GM12865 (cell line): Measurements from ENCODE around the gene SERINC3.

ENCODE experiments used
- DNase-seq: peaks from one replicate; pipeline ENCODE4 v3.0.0; 2010; ENCODE audit warnings: low read depth
- H3K4me3 ChIP-seq: 2 replicates; pipeline ENCODE4 v1.5.1; 2011; ENCODE audit warnings: mild to moderate bottlenecking, low read depth, low read length, control low read depth
- TF ChIP-seq, protein P1 (sequence below): IDR thresholded peaks from 2 replicates; pipeline ENCODE4 v1.5.1; 2011; ENCODE audit warnings: low read length, control low read depth, low read depth, inconsistent platforms; ENCODE audit not compliant: insufficient read depth; ENCODE audit errors: missing control alignments

The SERINC3 gene

DNA sequence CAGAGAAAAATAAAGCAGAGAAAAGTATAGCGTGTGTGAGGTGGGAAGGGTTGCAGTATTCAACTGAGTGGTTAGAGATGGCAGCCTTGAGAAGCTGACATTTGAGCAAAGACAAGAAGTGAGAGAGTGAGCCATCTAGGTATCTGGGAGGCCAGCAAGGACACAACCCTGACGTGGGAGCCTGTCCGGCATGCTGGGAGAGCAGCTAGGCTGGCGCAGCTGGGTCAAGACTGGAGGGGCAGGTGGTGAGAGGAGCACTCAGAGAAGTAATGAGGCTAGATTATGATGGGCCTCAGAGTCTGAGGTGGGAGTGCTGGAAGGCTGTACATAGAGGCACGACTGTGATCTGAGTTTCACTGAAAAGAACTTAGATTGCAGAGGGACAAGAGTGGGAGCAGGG, 33.3 kb downstream of the SERINC3 start:
- no peak overlapping the region for H3K4me3 ChIP-seq
- DNase-seq: no peak
- TF ChIP-seq, protein P1, sequence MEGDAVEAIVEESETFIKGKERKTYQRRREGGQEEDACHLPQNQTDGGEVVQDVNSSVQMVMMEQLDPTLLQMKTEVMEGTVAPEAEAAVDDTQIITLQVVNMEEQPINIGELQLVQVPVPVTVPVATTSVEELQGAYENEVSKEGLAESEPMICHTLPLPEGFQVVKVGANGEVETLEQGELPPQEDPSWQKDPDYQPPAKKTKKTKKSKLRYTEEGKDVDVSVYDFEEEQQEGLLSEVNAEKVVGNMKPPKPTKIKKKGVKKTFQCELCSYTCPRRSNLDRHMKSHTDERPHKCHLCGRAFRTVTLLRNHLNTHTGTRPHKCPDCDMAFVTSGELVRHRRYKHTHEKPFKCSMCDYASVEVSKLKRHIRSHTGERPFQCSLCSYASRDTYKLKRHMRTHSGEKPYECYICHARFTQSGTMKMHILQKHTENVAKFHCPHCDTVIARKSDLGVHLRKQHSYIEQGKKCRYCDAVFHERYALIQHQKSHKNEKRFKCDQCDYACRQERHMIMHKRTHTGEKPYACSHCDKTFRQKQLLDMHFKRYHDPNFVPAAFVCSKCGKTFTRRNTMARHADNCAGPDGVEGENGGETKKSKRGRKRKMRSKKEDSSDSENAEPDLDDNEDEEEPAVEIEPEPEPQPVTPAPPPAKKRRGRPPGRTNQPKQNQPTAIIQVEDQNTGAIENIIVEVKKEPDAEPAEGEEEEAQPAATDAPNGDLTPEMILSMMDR: no peak

DNA sequence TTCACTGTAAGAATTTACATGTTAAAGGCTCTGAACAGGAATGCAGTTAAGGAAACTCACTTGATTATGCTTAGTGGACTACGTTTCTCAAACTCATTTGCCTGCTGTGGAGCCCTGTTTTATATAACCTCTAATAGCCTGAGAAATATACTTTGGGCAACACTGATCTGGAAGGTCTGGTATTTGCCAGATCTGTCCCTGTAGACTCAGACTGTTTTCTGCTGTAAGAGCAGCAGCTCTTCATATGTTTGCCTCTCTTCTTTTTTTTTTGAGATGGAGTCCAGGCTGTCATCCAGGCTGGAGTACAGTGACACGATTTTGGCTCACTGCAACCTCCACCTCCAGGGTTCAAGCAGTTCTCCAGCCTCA, 36.1 kb downstream of the SERINC3 start:
- no peak for DNase-seq
- no peak overlapping the region for H3K4me3 ChIP-seq
- TF ChIP-seq, protein P1: no peak

DNA sequence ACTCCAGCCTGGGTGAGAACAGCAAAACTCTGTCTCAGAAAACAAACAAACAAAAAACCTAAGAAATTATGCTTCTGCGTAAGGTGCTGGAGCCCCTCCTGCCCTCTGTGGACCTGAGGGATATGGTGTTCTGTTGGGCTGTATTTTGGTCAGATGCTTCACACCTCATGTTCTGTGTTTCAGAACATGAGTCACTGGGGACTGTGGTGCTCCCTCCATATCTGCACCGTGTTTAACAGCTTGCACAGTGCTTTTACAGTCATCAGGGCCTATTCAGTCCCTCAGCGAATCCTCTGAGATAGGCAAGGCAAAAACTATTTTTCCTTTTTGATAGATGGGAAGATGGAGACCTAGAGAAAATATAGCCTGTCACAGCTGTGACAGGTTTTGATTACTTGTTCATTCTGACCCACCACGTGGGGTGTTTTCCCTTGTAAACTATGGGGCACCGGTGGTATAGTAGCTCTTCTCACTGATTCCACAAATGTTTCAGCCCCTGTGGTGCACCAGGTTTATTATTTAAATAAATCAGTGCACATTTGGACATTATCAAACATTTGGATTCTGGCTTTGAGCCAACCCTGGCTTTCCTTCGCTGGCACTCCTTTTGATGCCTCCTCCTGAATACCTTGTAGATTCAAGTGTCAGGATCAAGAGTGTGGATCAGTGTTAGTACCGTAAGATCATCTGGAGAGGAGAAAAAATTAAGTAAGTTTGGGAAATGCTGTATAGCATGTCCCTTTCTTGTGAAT, 36.6 kb downstream of the SERINC3 start:
- no peak overlapping the region for H3K4me3 ChIP-seq
- TF ChIP-seq, protein P1: no peak
- DNase-seq: no peak

DNA sequence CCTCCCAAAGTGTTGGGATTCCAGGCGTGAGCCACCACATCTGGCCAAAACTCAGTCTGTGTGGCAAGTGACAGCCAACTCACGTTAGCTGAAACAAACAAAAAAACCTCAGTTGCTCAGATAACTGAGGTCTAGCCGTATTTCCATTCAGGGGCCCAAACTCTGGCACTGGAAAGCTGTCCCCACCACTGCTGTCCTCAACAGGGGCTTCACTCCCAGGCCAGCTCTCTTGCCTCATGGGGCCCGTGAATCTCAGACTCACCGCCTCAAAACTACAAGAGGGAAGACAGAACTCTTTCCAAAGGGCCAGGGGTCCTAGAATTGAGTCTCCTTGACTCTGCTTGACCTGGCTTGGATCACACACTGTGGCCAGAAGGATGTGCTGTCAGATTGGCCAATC, 38.8 kb downstream of the SERINC3 start:
- no peak overlapping the region for H3K4me3 ChIP-seq
- TF ChIP-seq, protein P1: no peak
- DNase-seq: no peak

DNA sequence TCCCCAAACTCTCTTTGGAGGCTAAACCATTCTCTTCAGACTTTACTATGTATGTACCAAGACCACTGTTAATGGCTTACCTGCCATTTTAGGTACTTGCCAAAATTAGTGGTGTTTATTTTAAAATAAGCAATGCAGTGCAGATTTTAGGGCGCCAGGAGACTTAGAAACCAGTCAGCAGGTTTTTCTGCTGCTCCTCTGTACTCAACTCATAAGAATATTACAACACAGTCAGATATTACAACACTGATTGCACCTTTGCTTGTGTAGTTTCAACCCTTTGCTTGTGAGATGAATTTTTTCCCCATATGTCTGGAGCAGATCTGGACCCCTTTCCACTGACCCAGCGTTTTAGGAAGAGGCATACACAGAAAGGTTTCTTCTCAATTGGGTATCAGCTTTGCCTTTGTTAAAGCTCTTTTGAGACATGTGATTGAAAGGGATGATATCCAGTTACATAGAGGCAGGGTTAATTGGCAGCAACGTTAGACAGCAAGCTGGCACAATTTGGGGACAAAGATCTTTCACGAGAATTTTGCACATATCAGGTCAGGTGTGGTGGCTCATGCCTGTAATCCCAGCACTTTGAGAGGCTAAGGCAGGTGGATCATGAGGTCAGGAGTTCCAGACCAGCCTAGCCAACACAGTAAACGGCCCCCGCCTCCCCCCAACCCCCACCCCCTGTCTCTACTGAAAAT, 40.0 kb downstream of the SERINC3 start:
- TF ChIP-seq, protein P1: no peak
- no peak for DNase-seq
- no peak overlapping the region for H3K4me3 ChIP-seq

DNA sequence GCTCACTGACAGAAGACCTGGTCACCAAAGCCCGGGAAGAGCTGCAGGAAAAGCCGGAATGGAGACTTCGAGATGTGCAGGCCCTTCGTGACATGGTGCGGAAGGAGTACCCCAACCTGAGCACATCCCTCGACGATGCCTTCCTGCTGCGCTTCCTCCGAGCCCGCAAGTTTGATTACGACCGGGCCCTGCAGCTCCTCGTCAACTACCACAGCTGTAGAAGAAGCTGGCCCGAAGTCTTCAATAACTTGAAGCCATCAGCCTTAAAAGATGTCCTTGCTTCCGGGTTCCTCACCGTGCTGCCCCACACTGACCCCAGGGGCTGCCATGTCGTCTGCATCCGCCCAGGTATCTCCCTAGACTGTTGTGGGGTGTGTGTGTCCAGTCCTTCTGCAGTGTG, 41.8 kb downstream of the SERINC3 start:
- no peak for DNase-seq
- no peak overlapping the region for H3K4me3 ChIP-seq
- TF ChIP-seq, protein P1: no peak
